GM20000 (cell line): ENCODE data around the gene DNMT1.

ENCODE experiments used
- DNase-seq: peaks from one replicate; pipeline ENCODE4 v3.0.0; 2012; ENCODE audit warnings: low spot score
- TF ChIP-seq, protein P1 (sequence below): IDR thresholded peaks from 2 replicates; pipeline ENCODE4 v1.5.1; 2012; ENCODE audit warnings: mild to moderate bottlenecking, control low read depth; ENCODE audit errors: extremely low read depth, missing control alignments

The DNMT1 gene

GRCh38 chr19:10091895-10092641 lies 102.7 kb downstream of the DNMT1 start:
- DNase-seq: no peak
- TF ChIP-seq, protein P1, sequence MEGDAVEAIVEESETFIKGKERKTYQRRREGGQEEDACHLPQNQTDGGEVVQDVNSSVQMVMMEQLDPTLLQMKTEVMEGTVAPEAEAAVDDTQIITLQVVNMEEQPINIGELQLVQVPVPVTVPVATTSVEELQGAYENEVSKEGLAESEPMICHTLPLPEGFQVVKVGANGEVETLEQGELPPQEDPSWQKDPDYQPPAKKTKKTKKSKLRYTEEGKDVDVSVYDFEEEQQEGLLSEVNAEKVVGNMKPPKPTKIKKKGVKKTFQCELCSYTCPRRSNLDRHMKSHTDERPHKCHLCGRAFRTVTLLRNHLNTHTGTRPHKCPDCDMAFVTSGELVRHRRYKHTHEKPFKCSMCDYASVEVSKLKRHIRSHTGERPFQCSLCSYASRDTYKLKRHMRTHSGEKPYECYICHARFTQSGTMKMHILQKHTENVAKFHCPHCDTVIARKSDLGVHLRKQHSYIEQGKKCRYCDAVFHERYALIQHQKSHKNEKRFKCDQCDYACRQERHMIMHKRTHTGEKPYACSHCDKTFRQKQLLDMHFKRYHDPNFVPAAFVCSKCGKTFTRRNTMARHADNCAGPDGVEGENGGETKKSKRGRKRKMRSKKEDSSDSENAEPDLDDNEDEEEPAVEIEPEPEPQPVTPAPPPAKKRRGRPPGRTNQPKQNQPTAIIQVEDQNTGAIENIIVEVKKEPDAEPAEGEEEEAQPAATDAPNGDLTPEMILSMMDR: no peak

- no peak for DNase-seq
- TF ChIP-seq, protein P1: no peak
Measured at GRCh38 chr19:10091370-10091687, 103.4 kb downstream of the DNMT1 start.

DNA sequence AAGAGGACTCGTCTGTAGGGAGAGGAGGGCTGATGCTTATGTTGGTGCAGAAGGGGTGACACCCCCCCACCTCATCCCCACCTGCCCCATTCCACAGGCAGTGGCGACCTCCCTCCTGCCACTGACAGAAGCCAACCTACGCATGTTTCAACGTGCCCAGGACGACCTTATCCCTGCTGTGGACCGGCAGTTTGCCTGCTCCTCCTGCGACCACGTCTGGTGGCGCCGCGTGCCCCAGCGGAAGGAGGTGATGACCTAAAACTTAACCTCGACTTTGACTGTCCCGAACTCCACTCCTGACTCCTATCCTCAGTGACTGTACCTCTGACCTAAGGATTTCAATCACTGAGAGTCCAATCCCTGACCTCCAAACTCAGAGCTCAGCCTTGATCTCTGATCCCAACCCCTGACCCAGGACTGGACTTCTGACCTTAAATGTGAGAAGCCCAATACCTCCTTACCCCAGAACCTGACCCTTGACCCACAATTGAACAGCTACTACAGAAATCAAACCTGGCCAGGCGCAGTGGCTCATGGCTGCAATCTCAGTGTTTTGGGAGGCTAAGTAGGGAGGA lies 104.9 kb downstream of the DNMT1 start:
- TF ChIP-seq, protein P1: no peak
- no peak for DNase-seq

GRCh38 chr19:10088949-10089554 lies 105.7 kb downstream of the DNMT1 start:
- TF ChIP-seq, protein P1: no peak
- no peak for DNase-seq

DNA sequence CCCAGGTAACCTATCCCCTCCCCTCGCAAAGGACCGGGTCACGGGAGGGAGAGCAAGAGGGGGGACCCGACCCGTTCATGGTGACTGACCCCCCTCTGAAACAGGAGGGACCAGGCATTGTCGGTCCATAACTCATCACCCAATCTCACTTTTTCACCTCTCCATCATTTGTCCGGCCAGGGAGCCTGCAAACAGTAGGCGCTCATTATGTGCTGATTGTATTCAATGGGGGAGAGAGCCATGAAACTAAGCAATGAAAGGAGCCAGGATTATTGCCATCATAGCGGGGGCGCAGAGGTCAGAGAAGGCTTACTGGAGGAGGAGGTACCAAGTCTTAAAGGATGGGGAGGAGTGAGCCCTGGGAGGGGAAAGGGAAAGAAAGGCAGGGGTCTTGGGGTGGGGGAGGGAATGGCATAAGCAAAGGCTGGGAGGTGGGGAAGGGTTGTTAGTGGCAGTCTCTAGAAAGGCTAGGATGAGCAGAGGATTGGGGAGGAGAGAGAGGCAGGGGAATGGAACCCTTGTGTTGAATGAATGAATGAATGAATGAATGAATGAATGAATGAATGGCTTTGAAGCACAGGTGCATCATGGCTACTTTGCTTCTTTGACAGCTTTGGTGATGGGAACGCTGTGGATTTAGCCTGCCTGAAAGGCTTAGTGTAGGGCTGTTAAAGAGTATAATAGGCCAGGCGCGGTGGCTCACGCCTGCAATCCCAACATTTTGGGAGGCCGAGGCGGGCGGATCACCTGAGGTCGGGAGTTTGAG lies 107.3 kb downstream of the DNMT1 start:
- no peak for DNase-seq
- TF ChIP-seq, protein P1: no peak

DNA sequence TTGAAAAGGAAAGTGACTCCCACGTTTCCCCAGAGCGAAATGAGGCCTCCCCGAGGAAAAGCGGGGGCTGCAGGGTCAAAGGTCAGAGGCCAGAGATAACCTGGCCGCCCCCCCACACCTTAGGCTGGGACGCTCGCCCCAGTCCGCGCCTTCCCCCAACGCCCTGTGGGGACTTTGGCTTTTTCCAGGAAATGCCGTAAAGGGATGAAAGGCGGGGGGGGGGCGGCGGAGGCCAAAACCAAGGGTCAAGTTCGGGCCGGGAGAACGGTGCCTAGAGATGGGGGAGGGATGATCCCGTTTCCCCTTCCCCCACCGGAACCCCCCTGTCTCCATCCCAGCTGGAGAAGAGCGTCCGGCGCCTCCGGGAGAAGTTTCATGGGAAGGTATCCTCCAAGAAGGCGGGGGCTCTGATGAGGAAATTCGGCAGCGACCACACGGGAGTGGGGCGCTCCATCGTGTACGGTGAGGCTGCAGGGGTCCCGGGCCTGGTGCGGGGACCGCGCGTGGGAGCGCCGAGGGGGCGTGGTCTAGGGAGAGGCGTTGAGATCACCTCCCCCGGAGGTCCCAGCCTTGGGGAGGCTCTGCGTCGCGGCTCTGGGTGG lies 108.1 kb downstream of the DNMT1 start:
- DNase-seq: no peak
- TF ChIP-seq, protein P1: no peak
